Caco-2 (cell line): Measurements from ENCODE around the gene ZNF433. TPM values are rescaled to one million over a fixed set of nuclear protein-coding genes. Genes with fewer than 3 reads are reported as not detected.

Experiments
- BruUV-seq: library from RNA; stranded (reverse); fragments of 400-500 nt; replicated peaks from 2 replicates; lab custom pipeline; 2021; lab: Mats Ljungman, UMichigan
- CTCF ChIA-PET: fragments of 300-600 bp; sonication (Branson Sonifier 250); formaldehyde crosslinking; loops from one replicate; lab custom pipeline; 2022; ENCODE audit warnings: antibody characterized with exemption; lab: Charles Lee
- POLR2A ChIA-PET: fragments of 300-600 bp; sonication (Branson Sonifier 250); formaldehyde crosslinking; loops from one replicate; lab custom pipeline; 2022; ENCODE audit warnings: antibody characterized with exemption; lab: Charles Lee
- DNase-seq, 2 experiments: peaks; one replicate each; pipeline versions ENCODE4 v3.0.0 to v3.0.0-alpha.2; 2020 to 2022
- H3K27me3 ChIP-seq: replicated peaks from 2 replicates; pipeline ENCODE4 v1.6.0; 2011; ENCODE audit warnings: low read length; ENCODE audit not compliant: control insufficient read depth, insufficient read depth
- H3K36me3 ChIP-seq: 2 replicates; pipeline ENCODE4 v1.5.1; 2011; ENCODE audit warnings: low read length; ENCODE audit not compliant: control insufficient read depth, insufficient read depth
- H3K4me1 ChIP-seq: fragments of 250-450 bp; sonication (Bioruptor Pico); 2 replicates; pipeline ENCODE4 v1.5.1; 2020; ENCODE audit warnings: mild to moderate bottlenecking
- H3K4me3 ChIP-seq: 2 replicates; pipeline ENCODE4 v1.5.1; 2011; ENCODE audit warnings: low read depth, mild to moderate bottlenecking, control low read depth, low read length
- H3K9me3 ChIP-seq: fragments of 250-450 bp; sonication (Bioruptor Pico); 2 replicates; pipeline ENCODE4 v1.5.1; 2020; ENCODE audit warnings: mild to moderate bottlenecking, moderate library complexity
- H3K27ac Mint-ChIP-seq: one replicate; pipeline ENCODE4 v1.8.0; 2022; ENCODE audit warnings: mixed read lengths; ENCODE audit not compliant: unreplicated experiment
- H3K27me3 Mint-ChIP-seq: one replicate; pipeline ENCODE4 v1.8.0; 2022; ENCODE audit warnings: mixed read lengths; ENCODE audit not compliant: insufficient read depth, unreplicated experiment
- H3K36me3 Mint-ChIP-seq: one replicate; pipeline ENCODE4 v1.8.0; 2022; ENCODE audit warnings: mild to moderate bottlenecking, mixed read lengths; ENCODE audit not compliant: insufficient read depth, unreplicated experiment
- H3K4me1 Mint-ChIP-seq: one replicate; pipeline ENCODE4 v1.8.0; 2022; ENCODE audit warnings: low read depth, mixed read lengths; ENCODE audit not compliant: unreplicated experiment
- H3K4me3 Mint-ChIP-seq: one replicate; pipeline ENCODE4 v1.8.0; 2022; ENCODE audit warnings: mild to moderate bottlenecking, moderate library complexity, mixed read lengths; ENCODE audit not compliant: unreplicated experiment
- H3K9me3 Mint-ChIP-seq: one replicate; pipeline ENCODE4 v1.8.0; 2022; ENCODE audit warnings: mixed read lengths; ENCODE audit not compliant: unreplicated experiment
- intact Hi-C: fragments of 100-400 bp; cut with micrococcal nuclease; formaldehyde crosslinking; loops from one replicate; pipeline ENCODE4 v1.10.0; 2022; ENCODE audit not compliant: unreplicated experiment
- total RNA-seq: library from RNA; stranded (reverse); gene quantifications from 2 replicates; pipeline ENCODE4 v1.2.3, GENCODE V29; 2022
- TF ChIP-seq, protein P1 (sequence below), 2 experiments: fragments of 200-600 bp in 1 of 2; IDR thresholded peaks; 1 replicate in 1 of 2; 2 replicates in 1 of 2; pipeline versions ENCODE4 v1.5.1 to v1.8.0; 2011 to 2022; ENCODE audit warnings: antibody characterized with exemption in 1 of 2, control low read depth in 1 of 2, inconsistent platforms in 1 of 2, low read depth in 1 of 2, low read length in 1 of 2, mild to moderate bottlenecking in 1 of 2, moderate library complexity in 1 of 2; ENCODE audit not compliant: insufficient read depth in 1 of 2, severe bottlenecking in 1 of 2, unreplicated experiment in 1 of 2

Gene ZNF433
- total RNA-seq, 1 experiment from 2014 or later: 0.75 TPM

DNA sequence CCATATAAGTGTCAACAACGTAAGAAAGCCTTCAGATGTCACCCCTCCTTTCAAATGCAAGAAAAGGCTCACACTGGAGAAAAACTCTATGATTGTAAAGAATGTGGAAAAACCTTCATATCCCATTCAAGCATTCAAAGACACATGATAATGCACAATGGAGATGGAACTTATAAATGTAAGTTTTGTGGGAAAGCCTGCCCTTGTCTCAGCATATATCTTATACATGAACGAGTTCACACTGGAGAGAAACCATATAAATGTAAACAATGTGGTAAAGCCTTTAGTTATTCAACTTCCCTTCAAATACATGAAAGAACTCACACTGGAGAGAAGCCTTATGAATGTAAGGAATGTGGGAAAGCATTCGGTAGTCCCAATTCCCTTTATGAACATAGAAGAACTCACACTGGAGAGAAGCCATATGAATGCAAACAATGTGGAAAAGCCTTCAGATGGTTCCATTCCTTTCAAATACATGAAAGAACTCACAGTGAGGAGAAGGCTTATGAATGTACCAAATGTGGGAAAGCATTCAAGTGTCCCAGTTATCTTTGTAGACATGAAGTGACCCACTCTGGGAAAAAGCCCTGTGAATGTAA lies 40.2 kb upstream of the ZNF433 start:
- H3K4me3 Mint-ChIP-seq: no peak overlapping the region
- H3K36me3 ChIP-seq: no peaks in the 10 kb centered on the region
- intact Hi-C loops: no loop called here
- ChIA-PET CTCF (no interaction called here), POLR2A (no interaction called here)
- H3K9me3 Mint-ChIP-seq: peaks cover 34% of the 10 kb centered on the region
- peaks cover 3% of the 10 kb centered on the region for H3K36me3 Mint-ChIP-seq
- no peak overlapping the region for H3K4me3 ChIP-seq
- no peaks in the 10 kb centered on the region for H3K4me1 ChIP-seq
- H3K27me3 ChIP-seq: no peaks in the 10 kb centered on the region
- no peaks in the 10 kb centered on the region for H3K4me1 Mint-ChIP-seq
- H3K9me3 ChIP-seq: peaks cover 18% of the 10 kb centered on the region
- BruUV-seq: no TSS peak
- no peak for DNase-seq
- H3K27ac Mint-ChIP-seq: no peak overlapping the region
- no peaks in the 10 kb centered on the region for H3K27me3 Mint-ChIP-seq
- TF ChIP-seq, protein P1, sequence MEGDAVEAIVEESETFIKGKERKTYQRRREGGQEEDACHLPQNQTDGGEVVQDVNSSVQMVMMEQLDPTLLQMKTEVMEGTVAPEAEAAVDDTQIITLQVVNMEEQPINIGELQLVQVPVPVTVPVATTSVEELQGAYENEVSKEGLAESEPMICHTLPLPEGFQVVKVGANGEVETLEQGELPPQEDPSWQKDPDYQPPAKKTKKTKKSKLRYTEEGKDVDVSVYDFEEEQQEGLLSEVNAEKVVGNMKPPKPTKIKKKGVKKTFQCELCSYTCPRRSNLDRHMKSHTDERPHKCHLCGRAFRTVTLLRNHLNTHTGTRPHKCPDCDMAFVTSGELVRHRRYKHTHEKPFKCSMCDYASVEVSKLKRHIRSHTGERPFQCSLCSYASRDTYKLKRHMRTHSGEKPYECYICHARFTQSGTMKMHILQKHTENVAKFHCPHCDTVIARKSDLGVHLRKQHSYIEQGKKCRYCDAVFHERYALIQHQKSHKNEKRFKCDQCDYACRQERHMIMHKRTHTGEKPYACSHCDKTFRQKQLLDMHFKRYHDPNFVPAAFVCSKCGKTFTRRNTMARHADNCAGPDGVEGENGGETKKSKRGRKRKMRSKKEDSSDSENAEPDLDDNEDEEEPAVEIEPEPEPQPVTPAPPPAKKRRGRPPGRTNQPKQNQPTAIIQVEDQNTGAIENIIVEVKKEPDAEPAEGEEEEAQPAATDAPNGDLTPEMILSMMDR (IDR thresholded peaks at IDR 0.05; ENCODE audit: insufficient read depth in 1 of 2, low read depth in 1 of 2, low read length in 1 of 2, severe bottlenecking in 1 of 2, unreplicated experiment in 1 of 2): no peak

DNA sequence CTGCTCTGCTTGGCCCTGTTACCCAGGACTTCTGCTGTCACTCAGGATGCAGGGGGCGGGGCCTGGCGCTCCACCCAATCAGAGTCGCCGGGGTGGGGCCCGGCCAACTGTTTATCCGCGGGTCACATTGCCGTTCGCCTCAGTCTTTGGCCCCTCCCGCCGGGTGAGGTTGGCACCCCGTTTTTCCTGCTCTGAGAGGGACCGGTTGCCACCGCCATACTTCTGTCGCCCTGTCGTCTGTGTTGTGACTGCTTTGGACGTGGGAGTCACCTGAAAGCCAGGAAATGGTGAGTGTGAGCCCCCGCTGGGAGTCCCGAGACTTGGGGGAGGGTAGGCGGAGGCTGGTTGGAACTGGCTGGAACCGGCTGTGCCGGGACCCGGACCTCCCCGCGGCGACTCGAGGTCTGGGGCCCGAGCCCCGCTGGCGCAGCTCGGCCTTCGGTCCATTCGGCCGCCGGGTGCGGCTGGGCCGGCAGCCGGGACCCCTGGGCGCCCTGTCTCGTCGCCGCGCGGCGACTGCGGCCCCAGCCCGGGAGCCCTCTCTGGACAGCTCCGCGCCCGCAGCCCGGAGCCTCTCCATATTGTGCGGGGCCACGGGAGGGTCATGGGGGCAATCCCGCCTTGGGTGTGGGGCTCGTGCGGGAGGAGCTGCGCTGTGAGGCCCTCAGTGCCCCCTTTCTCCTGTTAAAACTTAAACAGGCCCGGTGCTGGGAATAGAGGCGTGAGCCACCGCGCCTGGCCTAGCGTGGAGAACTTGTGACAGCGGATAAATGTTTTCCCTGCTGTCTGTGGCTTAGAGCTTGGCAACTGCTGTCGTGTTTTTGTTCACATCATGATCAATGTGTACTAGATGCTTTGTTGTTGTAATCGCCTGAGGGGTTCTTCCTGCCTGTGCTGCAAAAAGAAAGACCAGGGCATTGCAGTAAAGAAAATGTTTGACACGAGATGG lies 29.4 kb upstream of the ZNF433 start, which contains the start of gene ZNF844:
ZNF844 (plus strand) TSS at position 142 of the 949 bp plus-strand sequence; CDS start at position 285, 143 bp downstream.
- H3K27me3 ChIP-seq: no peaks in the 10 kb centered on the region
- no peaks in the 10 kb centered on the region for H3K36me3 ChIP-seq
- H3K27me3 Mint-ChIP-seq: no peaks in the 10 kb centered on the region
- H3K4me1 Mint-ChIP-seq: no peaks in the 10 kb centered on the region
- H3K27ac Mint-ChIP-seq: no peak within 1 kb of the TSS
- 0 out of 2 replicates have a peak, but pooled peaks cover 6% of the 10 kb centered on the region for H3K9me3 ChIP-seq
- H3K9me3 Mint-ChIP-seq: no peaks in the 10 kb centered on the region
- TSS peak; percentile 76 for BruUV-seq
- H3K36me3 Mint-ChIP-seq: no peaks in the 10 kb centered on the region
- TF ChIP-seq, protein P1 (IDR thresholded peaks at IDR 0.05; ENCODE audit: insufficient read depth in 1 of 2, low read depth in 1 of 2, low read length in 1 of 2, severe bottlenecking in 1 of 2, unreplicated experiment in 1 of 2): no peak
- ChIA-PET CTCF (no interaction called here), POLR2A (no interaction called here)
- H3K4me3 ChIP-seq: peak within 1 kb of the TSS; percentile 37
- peak; percentile 44 to 74 for DNase-seq
- intact Hi-C loops: no loop called here
- H3K4me1 ChIP-seq: no peaks in the 10 kb centered on the region
- peak within 1 kb of the TSS; percentile 43 for H3K4me3 Mint-ChIP-seq

DNA sequence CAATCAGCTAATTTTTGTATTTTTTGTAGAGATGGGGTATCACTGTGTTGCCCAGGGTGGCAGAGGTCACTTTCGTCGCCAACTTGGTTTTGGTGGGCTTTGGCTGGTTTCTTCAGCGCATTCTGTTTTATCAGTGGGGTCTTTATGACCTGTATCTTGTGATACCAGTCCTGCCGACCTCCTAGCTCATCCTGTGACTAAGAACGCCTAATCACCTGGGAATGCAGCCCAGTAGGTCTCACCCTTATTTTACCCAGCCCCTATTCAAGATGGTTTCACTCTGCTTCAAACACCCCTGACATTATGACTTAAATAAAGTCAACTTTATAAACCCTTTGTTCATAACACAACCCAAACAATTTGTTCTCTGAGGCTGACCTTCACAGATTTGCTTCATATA lies 20.3 kb upstream of the ZNF433 start:
- DNase-seq: no peak
- ChIA-PET POLR2A (no interaction called here), CTCF (no interaction called here)
- H3K4me1 ChIP-seq: no peaks in the 10 kb centered on the region
- no peak overlapping the region for H3K4me3 Mint-ChIP-seq
- no peak overlapping the region for H3K27ac Mint-ChIP-seq
- intact Hi-C loops: no loop called here
- peaks cover 9% of the 10 kb centered on the region for H3K9me3 Mint-ChIP-seq
- TF ChIP-seq, protein P1 (IDR thresholded peaks at IDR 0.05; ENCODE audit: insufficient read depth in 1 of 2, low read depth in 1 of 2, low read length in 1 of 2, severe bottlenecking in 1 of 2, unreplicated experiment in 1 of 2): no peak
- no peaks in the 10 kb centered on the region for H3K36me3 ChIP-seq
- H3K4me1 Mint-ChIP-seq: no peaks in the 10 kb centered on the region
- H3K9me3 ChIP-seq: 0 out of 2 replicates have a peak, but pooled peaks cover 3% of the 10 kb centered on the region
- BruUV-seq: no TSS peak
- no peaks in the 10 kb centered on the region for H3K27me3 ChIP-seq
- H3K36me3 Mint-ChIP-seq: peaks cover 5% of the 10 kb centered on the region
- H3K27me3 Mint-ChIP-seq: no peaks in the 10 kb centered on the region
- no peak overlapping the region for H3K4me3 ChIP-seq
